ENCODE data around the gene MYB. TPM values are rescaled to one million over a fixed set of nuclear protein-coding genes. Genes with fewer than 3 reads are reported as not detected.
"Not testable (repeated sequence)": the region's sequence is repeated elsewhere in the genome, so short reads cannot be mapped to it uniquely, and the experiment has no call there.

The MYB gene
- total RNA-seq, 4 donors from 2014 or later = 0.18 to 4.0 (median 0.59) TPM; not detected in 1

GRCh38 chr6:135244805-135245204 lies 63.7 kb downstream of the MYB start:
- Histone ChIP-seq H3K4me3 (no peak overlapping the region), H3K27me3 (no peaks in the 10 kb centered on the region), H3K9me3 (no peaks in the 10 kb centered on the region), H3K36me3 (no peaks in the 10 kb centered on the region), H3K27ac (no peak overlapping the region), H3K4me1 (no peaks in the 10 kb centered on the region)
- TF ChIP-seq CTCF (IDR thresholded peaks at IDR 0.05) (no peak), POLR2A (IDR thresholded peaks at IDR 0.05) (no peak)
- DNase-seq = no peak
- intact Hi-C loops (cut with DNase I; ENCODE audit: low total_unique reads) = no loop called here

- DNase-seq; H3K4me3 ChIP-seq; H3K27ac ChIP-seq; H3K27me3 ChIP-seq; H3K9me3 ChIP-seq; intact Hi-C loops (cut with DNase I; ENCODE audit: low total_unique reads); H3K4me1 ChIP-seq; H3K36me3 ChIP-seq: not testable (repeated sequence)
These were observed 65.4 kb downstream of the MYB start for GRCh38 chr6:135246412-135247012.

DNA sequence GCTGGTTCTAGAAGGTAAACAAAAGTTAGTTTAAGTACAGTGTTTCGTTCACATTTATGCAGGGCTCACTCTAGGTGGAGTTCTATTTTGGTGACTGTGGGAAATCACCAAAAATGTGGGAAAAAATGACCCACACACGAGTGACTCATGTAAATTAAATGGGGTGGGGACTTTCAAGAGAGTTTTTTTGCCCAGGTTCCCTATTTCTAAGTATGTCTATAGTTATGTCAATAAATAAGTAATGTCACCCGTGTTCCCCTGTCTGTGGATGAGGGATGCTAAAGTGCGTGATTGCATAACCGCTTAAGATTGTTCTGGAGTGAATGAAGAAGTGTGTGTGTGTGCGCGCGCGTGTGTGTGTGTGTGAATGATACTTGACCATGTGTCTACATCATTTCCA lies 69.1 kb downstream of the MYB start:
- H3K9me3 ChIP-seq = no peaks in the 10 kb centered on the region
- no peak overlapping the region for H3K27ac ChIP-seq
- no peak overlapping the region for H3K4me3 ChIP-seq
- H3K36me3 ChIP-seq = no peaks in the 10 kb centered on the region
- no peaks in the 10 kb centered on the region for H3K27me3 ChIP-seq
- DNase-seq = no peak
- H3K4me1 ChIP-seq = no peaks in the 10 kb centered on the region
- TF ChIP-seq CTCF (IDR thresholded peaks at IDR 0.05) = no peak
- TF ChIP-seq POLR2A (IDR thresholded peaks at IDR 0.05) = no peak
- intact Hi-C loops (cut with DNase I; ENCODE audit: low total_unique reads) = no loop called here

DNA sequence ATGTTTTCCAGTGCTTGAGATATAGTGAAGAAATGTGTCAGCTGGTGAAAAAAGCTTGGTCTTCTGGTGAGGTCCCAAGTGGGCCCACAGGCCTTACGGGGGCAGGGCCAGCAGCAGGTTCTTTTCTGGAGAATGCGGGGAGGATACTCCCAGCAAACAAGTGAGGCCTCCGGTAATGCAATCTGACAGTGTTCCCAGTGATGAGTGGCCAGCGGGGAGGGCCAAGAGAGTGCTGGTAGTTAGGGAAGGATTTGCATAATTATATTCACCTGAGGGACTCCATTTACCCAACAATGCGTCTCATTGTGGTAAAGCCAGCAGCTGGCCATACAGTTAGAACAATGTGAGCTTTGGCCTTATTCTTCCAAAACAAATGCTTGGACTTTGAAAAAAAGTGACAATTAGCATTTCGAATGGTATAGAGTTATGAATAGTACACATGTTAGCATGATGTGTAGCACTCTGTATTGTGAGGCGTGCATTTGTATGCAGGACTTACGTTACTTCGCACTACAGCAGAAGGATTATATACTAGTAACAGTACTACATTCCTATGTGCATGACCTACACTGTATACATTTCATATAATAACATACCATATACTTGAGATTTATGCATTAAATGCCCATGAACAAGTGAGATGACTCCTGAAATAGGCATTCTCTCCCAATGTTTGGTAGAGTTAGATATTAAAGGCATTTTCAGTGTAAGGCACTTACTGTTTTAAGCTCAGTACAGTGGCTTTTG lies 69.8 kb downstream of the MYB start:
- intact Hi-C loops (cut with DNase I; ENCODE audit: low total_unique reads) = no loop called here
- Histone ChIP-seq H3K27ac (no peak overlapping the region), H3K27me3 (no peaks in the 10 kb centered on the region), H3K9me3 (no peaks in the 10 kb centered on the region), H3K4me1 (no peaks in the 10 kb centered on the region), H3K36me3 (no peaks in the 10 kb centered on the region), H3K4me3 (no peak overlapping the region)
- no peak for DNase-seq
- TF ChIP-seq POLR2A (IDR thresholded peaks at IDR 0.05) (no peak), CTCF (IDR thresholded peaks at IDR 0.05) (no peak)

DNA sequence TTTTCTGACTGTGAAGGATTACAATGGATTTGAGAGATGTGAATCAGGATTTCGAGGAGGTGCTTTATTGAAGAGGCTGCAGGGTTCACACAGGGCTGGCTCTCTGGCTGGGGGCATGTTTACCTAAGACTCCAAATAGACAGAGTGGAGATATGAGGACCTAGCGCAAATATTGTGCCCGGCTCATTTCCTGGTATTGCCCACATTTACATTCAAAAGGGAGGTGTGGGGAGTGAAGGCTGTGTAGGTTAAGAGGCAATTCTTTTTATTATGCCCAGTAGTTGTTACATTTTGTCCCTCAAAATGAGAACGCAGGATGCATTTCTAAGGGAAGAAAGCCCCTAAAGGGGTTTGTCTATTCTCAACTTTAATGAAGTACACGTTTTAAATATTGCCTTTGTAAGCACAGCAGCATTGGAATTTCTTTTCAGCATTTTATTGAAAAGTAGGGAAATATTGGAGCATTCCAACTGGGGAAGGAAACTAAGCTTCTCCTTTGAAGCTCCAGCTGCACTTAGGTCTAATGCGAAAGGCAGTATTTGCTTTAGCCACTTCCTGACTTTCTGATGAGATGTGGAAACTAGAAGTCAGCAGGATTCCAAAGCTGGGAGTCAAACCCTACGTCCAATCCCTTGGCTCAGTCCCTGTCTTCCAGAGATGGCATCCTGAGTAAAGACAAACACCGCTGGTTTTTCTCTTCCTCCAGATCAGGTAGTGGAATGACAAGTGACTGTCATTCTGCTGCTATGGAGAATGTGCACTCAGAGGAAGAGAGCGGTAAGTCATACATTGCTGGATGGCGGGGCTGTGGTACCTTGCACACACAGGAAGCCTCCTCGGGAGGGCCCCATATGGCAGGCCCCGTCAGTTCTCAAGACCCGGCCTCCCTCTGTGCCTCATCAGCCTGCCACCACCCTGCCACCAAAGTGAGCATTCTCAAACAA lies 70.7 kb downstream of the MYB start:
- Histone ChIP-seq H3K27me3 (no peaks in the 10 kb centered on the region), H3K4me1 (no peaks in the 10 kb centered on the region), H3K9me3 (no peaks in the 10 kb centered on the region), H3K36me3 (no peaks in the 10 kb centered on the region), H3K4me3 (no peak overlapping the region), H3K27ac (no peak overlapping the region)
- DNase-seq = no peak
- TF ChIP-seq POLR2A (IDR thresholded peaks at IDR 0.05) = no peak
- TF ChIP-seq CTCF (IDR thresholded peaks at IDR 0.05) = no peak
- intact Hi-C loops (cut with DNase I; ENCODE audit: low total_unique reads) = no loop called here

All from uterus (tissue), 4 donors.